ENCODE results near the gene PHAF1.

- no peak for TF ChIP-seq CTCF (IDR thresholded peaks at IDR 0.05)
- no peak for TF ChIP-seq REST (IDR thresholded peaks at IDR 0.05; ENCODE audit: insufficient read depth in 1 of 2, low read depth in 2 of 2, low read length in 1 of 2)
- no peak for TF ChIP-seq POLR2AphosphoS5 (IDR thresholded peaks at IDR 0.05; ENCODE audit: low read depth, low read length)
Measured at GRCh38 chr16:67063008-67063407, 46.7 kb upstream of the PHAF1 start.

All from Panc1 (cell line).